Kidney (tissue), 14 donors: ENCODE results near the gene BRD9. TPM values are rescaled to one million over a fixed set of nuclear protein-coding genes. Genes with fewer than 3 reads are reported as not detected.
A peak's percentile ranks its signal among the peaks of the same experiment; 100 is the strongest.
"Not testable (repeated sequence)": the region's sequence is repeated elsewhere in the genome, so short reads cannot be mapped to it uniquely, and the experiment has no call there.

Experiments used
- DNase-seq, 5 donors: peaks; one replicate each; pipeline ENCODE4 v3.0.0-alpha.2; 2013 to 2020
- FAIRE-seq: peaks from 2 replicates; lab custom pipeline; 2012; peaks lifted over from hg19 to GRCh38; lab: Jason Lieb, UNC
- H3K27ac ChIP-seq, 2 donors: one replicate each; pipeline ENCODE4 v1.7.0; 2013; ENCODE audit warnings: low read depth in 2 of 2, low read length in 2 of 2, inconsistent platforms in 1 of 2
- H3K27me3 ChIP-seq: one replicate; pipeline ENCODE4 v1.7.1; 2013; ENCODE audit warnings: low read length, inconsistent platforms; ENCODE audit not compliant: control insufficient read depth, insufficient read depth
- H3K36me3 ChIP-seq, 3 donors: one replicate each; pipeline versions ENCODE4 v1.7.0 to v1.7.1; 2013; ENCODE audit warnings: low read length in 3 of 3, control low read depth in 1 of 3, inconsistent platforms in 1 of 3; ENCODE audit not compliant: insufficient read depth in 3 of 3, control insufficient read depth in 2 of 3
- H3K4me1 ChIP-seq, 3 donors: one replicate each; pipeline versions ENCODE4 v1.7.0 to v1.7.1; 2013; ENCODE audit warnings: low read length in 3 of 3, inconsistent platforms in 1 of 3, low read depth in 1 of 3; ENCODE audit not compliant: control insufficient read depth in 2 of 3, insufficient read depth in 2 of 3
- H3K4me3 ChIP-seq, 3 donors: one replicate each; pipeline versions ENCODE4 v1.7.0 to v1.8.1; 2013; ENCODE audit warnings: low read length in 3 of 3, control low read depth in 1 of 3, inconsistent platforms in 1 of 3
- H3K9ac ChIP-seq, 3 donors: one replicate each; pipeline versions ENCODE4 v1.7.0 to v1.7.1; 2013; ENCODE audit warnings: low read length in 3 of 3, control low read depth in 1 of 3, inconsistent platforms in 1 of 3
- H3K9me3 ChIP-seq, 3 donors: one replicate each; pipeline versions ENCODE4 v1.7.0 to v1.7.1; 2013; ENCODE audit warnings: low read length in 3 of 3, control low read depth in 1 of 3, inconsistent platforms in 1 of 3; ENCODE audit not compliant: control insufficient read depth in 2 of 3, insufficient read depth in 1 of 3
- CTCF ChIP-seq: IDR thresholded peaks from 3 replicates; pipeline ENCODE4 v1.5.1; 2012; ENCODE audit warnings: mild to moderate bottlenecking, moderate library complexity, borderline replicate concordance; ENCODE audit not compliant: insufficient read depth; ENCODE audit errors: extremely low read depth
- intact Hi-C: fragments of 100-400 bp; cut with DNase I; formaldehyde crosslinking; loops from one replicate; pipeline ENCODE4 v1.11.1; 2022
- polyA plus RNA-seq: library from polyadenylated mRNA; stranded (reverse); fragments of 350-450 nt; fragmentation: Illumina TruSeq; extraction: RNeasy Lipid Tissue Mini Kit (QIAGEN cat#74804); gene quantifications from one replicate; pipeline ENCODE4 v1.2.3, GENCODE V29; 2014; ENCODE audit warnings: low read depth, low replicate concordance; ENCODE audit not compliant: insufficient read depth
- total RNA-seq: library from RNA; stranded (reverse); fragmentation: NEBNext Ultra II Directional; extraction: Animal tissue kit (Norgen Biotek cat#: 25700); gene quantifications from one replicate; pipeline ENCODE4 v1.2.1, GENCODE V29; 2021
- donor health status: control.
- donor health status: control.
- donor health status: control.
- donor health status: control.
- donor health status: control.
- donor health status: DM: yes; HTN: yes; CAD: no.
- donor health status: Normal renal cell carcinoma (clear cell type).

Gene BRD9
- total and polyA plus RNA-seq, 2 donors from 2014 or later = 17.5 to 38.0 TPM

DNA sequence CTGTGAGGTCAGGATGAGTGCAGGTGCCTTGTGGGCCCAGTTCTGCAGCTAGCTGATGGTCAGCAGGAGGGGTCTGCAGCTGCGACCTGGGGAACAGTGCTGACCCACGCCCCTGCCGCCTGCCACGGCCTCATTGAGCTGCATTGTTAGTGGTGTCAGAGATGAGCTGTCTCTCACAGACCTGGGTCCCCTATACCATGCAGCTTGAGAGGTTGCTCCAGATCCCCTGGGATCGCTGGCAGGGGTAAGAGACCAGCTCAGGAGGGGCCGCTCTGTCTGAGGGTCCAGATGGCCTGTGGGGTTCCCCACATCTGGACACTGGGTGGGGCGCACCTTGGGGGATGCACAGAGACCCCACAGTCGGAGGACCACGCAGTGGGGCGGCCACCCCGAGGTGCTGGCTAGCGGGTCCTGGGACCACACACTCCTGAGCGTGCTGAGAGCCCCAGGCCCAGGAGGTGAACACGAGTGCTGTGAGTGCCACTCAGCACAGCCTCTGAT, 54.9 kb downstream of the BRD9 start:
- H3K9me3 ChIP-seq, FAIRE-seq, H3K4me1 ChIP-seq, H3K4me3 ChIP-seq, H3K27me3 ChIP-seq, intact Hi-C loops, H3K36me3 ChIP-seq, H3K9ac ChIP-seq, H3K27ac ChIP-seq: not testable (repeated sequence)
- DNase-seq = peak in 1 of 5 donors; percentile 49

- H3K27ac ChIP-seq, H3K27me3 ChIP-seq, H3K9ac ChIP-seq, FAIRE-seq, H3K9me3 ChIP-seq, intact Hi-C loops, H3K4me1 ChIP-seq, H3K4me3 ChIP-seq, H3K36me3 ChIP-seq: not testable (repeated sequence)
- peak in 1 of 5 donors; percentile 5 for DNase-seq
These were observed 56.5 kb downstream of the BRD9 start for GRCh38 chr5:835933-836612.

GRCh38 chr5:834013-834412, 58.6 kb downstream of the BRD9 start:
- FAIRE-seq, H3K36me3 ChIP-seq, H3K27ac ChIP-seq, H3K9ac ChIP-seq, H3K9me3 ChIP-seq, H3K4me1 ChIP-seq, H3K27me3 ChIP-seq, H3K4me3 ChIP-seq, intact Hi-C loops: not testable (repeated sequence)
- peak in 1 of 5 donors; percentile 1 for DNase-seq

DNA sequence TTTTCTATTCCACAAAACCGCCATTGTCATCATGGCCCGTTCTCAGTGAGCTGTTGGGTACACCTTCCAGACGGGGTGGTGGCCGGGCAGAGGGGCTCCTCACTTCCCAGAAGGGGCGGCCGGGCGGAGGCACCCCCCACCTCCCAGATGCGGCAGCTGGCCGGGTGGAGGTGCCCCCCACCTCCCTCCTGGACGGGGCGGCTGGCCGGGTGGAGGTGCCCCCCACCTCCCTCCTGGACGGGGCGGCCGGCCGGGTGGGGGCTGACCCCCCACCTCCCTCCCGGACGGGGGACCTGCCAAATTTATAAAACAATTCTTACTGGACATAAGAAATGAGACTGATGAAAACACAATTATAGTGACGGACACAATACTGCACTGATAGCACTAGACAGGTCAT, 64.4 kb downstream of the BRD9 start:
- H3K4me3 ChIP-seq, DNase-seq, H3K36me3 ChIP-seq, H3K27me3 ChIP-seq, H3K9me3 ChIP-seq, H3K27ac ChIP-seq, intact Hi-C loops, H3K9ac ChIP-seq, H3K4me1 ChIP-seq, FAIRE-seq: not testable (repeated sequence)

GRCh38 chr5:825544-825943, 67.1 kb downstream of the BRD9 start:
- FAIRE-seq, H3K27ac ChIP-seq, H3K27me3 ChIP-seq, H3K4me1 ChIP-seq, intact Hi-C loops, DNase-seq, H3K9me3 ChIP-seq, H3K9ac ChIP-seq, H3K36me3 ChIP-seq, H3K4me3 ChIP-seq: not testable (repeated sequence)

GRCh38 chr5:821504-821903, 71.1 kb downstream of the BRD9 start:
- intact Hi-C loops = no loop called here
- H3K9me3 ChIP-seq = no peaks in the 10 kb centered on the region
- no peaks in the 10 kb centered on the region for H3K4me1 ChIP-seq
- FAIRE-seq = no peak
- no peaks in the 10 kb centered on the region for H3K36me3 ChIP-seq
- H3K27ac ChIP-seq = no peak overlapping the region
- no peak for TF ChIP-seq CTCF
- no peak overlapping the region for H3K4me3 ChIP-seq
- H3K9ac ChIP-seq = no peak overlapping the region
- H3K27me3 ChIP-seq = no peaks in the 10 kb centered on the region
- DNase-seq = peak in 2 of 5 donors; percentile 35 to 36
